HepG2 (cell line): ENCODE results near the gene C12orf43. TPM values are rescaled to one million over a fixed set of nuclear protein-coding genes. Genes with fewer than 3 reads are reported as not detected.

Experiments
- ATAC-seq: fragments of 200-7000 bp; cut with Tn5 transposase; 3 replicates; pipeline ENCODE4 v1.9.1; 2020; ENCODE audit warnings: mild to moderate bottlenecking, moderate library complexity
- BruUV-seq: library from RNA; stranded (reverse); fragments of 400-500 nt; replicated peaks from 2 replicates; lab custom pipeline; 2021; lab: Mats Ljungman, UMichigan
- CTCF ChIA-PET: fragments of 300-600 bp; formaldehyde crosslinking; extraction: SDS; loops from one replicate; lab custom pipeline; 2021; ENCODE audit warnings: low total read pairs, inconsistent platforms, low intra/inter-chr PET ratio; lab: Yijun Ruan, JAX
- POLR2A ChIA-PET: fragments of 350-600 bp; sonication (Branson Sonifier 250); formaldehyde crosslinking; loops from one replicate; lab custom pipeline; 2020; ENCODE audit warnings: antibody characterized with exemption, inconsistent platforms; lab: Yijun Ruan, JAX
- DNase-seq: peaks from one replicate; pipeline ENCODE4 v3.0.0-alpha.2; 2015; ENCODE audit warnings: low spot score
- FAIRE-seq: peaks from 3 replicates; lab custom pipeline; 2011; peaks lifted over from hg19 to GRCh38; lab: Jason Lieb, UNC
- H2AFZ ChIP-seq: one replicate; pipeline ENCODE4 v1.6.1; 2011; ENCODE audit warnings: low read length, inconsistent platforms
- H3K27ac ChIP-seq: fragments of 300-600 bp; 3 replicates; pipeline ENCODE4 v1.8.0; 2011; ENCODE audit warnings: mixed run types, mild to moderate bottlenecking, mixed read lengths, low read length, inconsistent platforms; ENCODE audit not compliant: insufficient read depth; ENCODE audit errors: extremely low read length
- H3K27me3 ChIP-seq, 2 experiments: fragments of 200-600 bp in 1 of 2; 2 replicates in 1 of 2; 3 replicates in 1 of 2; pipeline versions ENCODE4 v1.6.0 to v1.8.0; 2011; ENCODE audit warnings: low read length in 2 of 2, mild to moderate bottlenecking in 2 of 2, moderate library complexity in 2 of 2, inconsistent platforms in 1 of 2; ENCODE audit not compliant: insufficient read depth in 2 of 2, control insufficient read depth in 1 of 2
- H3K36me3 ChIP-seq, 2 experiments: fragments of 200-600 bp in 1 of 2; replicated peaks in 1 of 2; 2 replicates in 1 of 2; 3 replicates in 1 of 2; pipeline versions ENCODE4 v1.5.1 to v1.8.0; 2011; ENCODE audit warnings: low read length in 2 of 2, inconsistent platforms in 1 of 2; ENCODE audit not compliant: insufficient read depth in 2 of 2, control insufficient read depth in 1 of 2
- H3K4me1 ChIP-seq: 2 replicates; pipeline ENCODE4 v1.5.1; 2012; ENCODE audit warnings: low read length, inconsistent platforms; ENCODE audit not compliant: insufficient read depth
- H3K4me2 ChIP-seq: 2 replicates; pipeline ENCODE4 v1.6.0; 2011; ENCODE audit warnings: low read depth, low read length, inconsistent platforms
- H3K4me3 ChIP-seq, 3 experiments: fragments of 200-600 bp in 1 of 3; sonication (generic), shearing (Covaris generic) in 1 of 3; replicated peaks in 1 of 3; 2 replicates each; pipeline ENCODE4 v1.5.1; 2011 to 2016; ENCODE audit warnings: low read length in 3 of 3, inconsistent platforms in 2 of 3, low read depth in 2 of 3, mild to moderate bottlenecking in 2 of 3, control low read depth in 1 of 3, mixed read lengths in 1 of 3; ENCODE audit not compliant: insufficient read depth in 1 of 3
- H3K79me2 ChIP-seq: one replicate; pipeline ENCODE4 v1.6.1; 2011; ENCODE audit warnings: low read length, inconsistent platforms; ENCODE audit not compliant: insufficient read depth
- H3K9ac ChIP-seq: 2 replicates; pipeline ENCODE4 v1.6.0; 2011; ENCODE audit warnings: mild to moderate bottlenecking, low read depth, low read length, inconsistent platforms; ENCODE audit not compliant: insufficient read depth
- H3K9me3 ChIP-seq: 2 replicates; pipeline ENCODE4 v1.5.1; 2012; ENCODE audit warnings: mild to moderate bottlenecking, low read length
- H4K20me1 ChIP-seq: 2 replicates; pipeline ENCODE4 v1.6.0; 2011; ENCODE audit warnings: inconsistent platforms, mild to moderate bottlenecking, low read length, moderate library complexity; ENCODE audit not compliant: insufficient read depth
- PRDM15 ChIP-seq: sonication (generic); formaldehyde crosslinking; IDR thresholded peaks from 2 replicates; pipeline ENCODE4 v1.4.0; 2020; ENCODE audit warnings: missing genetic modification reagents
- TSC22D2 ChIP-seq: sonication (generic); formaldehyde crosslinking; IDR thresholded peaks from 2 replicates; pipeline ENCODE4 v1.5.1; 2020; ENCODE audit warnings: missing genetic modification reagents, mild to moderate bottlenecking, borderline replicate concordance
- ZKSCAN5 ChIP-seq: sonication (generic); formaldehyde crosslinking; IDR thresholded peaks from 2 replicates; pipeline ENCODE4 v1.5.1; 2020; ENCODE audit warnings: mild to moderate bottlenecking, missing genetic modification reagents
- WGBS: methylation state at CpG from one replicate; pipeline ENCODE4 v1.1.6; 2017; ENCODE audit warnings: low lambda C conversion rate; 5-methylcytosine and 5-hydroxymethylcytosine counted together
- in situ Hi-C: cut with HindIII; loops from 2 replicates; pipeline ENCODE4 v1.10.0; 2017; ENCODE audit warnings: low pct_unique_long_range_greater_than_20kb; ENCODE audit not compliant: extremely low pct_ligation_motif_present
- intact Hi-C: fragments of 100-400 bp; cut with micrococcal nuclease; formaldehyde crosslinking; loops from one replicate; pipeline ENCODE4 v1.10.0; 2022; ENCODE audit not compliant: unreplicated experiment
- polyA plus RNA-seq, 8 experiments: library from polyadenylated mRNA; depleted of rRNA in 3 of 8; stranded (reverse) in 7 of 8; unstranded in 1 of 8; fragments of >200 nt; fragmentation: Illumina TruSeq in 4 of 8; extraction: Trizol in 4 of 8; gene quantifications; 2 replicates each; pipeline versions ENCODE4 v1.2.1 to v1.2.3, GENCODE V29; 2011 to 2016; ENCODE audit warnings: low read depth in 4 of 8, missing spikeins in 1 of 8, mixed read lengths in 1 of 8; ENCODE audit not compliant: insufficient read depth in 1 of 8
- total RNA-seq, 5 experiments: library from RNA; depleted of rRNA; stranded (reverse); fragments of >200 nt; fragmentation: Illumina TruSeq; extraction: Trizol; gene quantifications; 2 replicates each; pipeline ENCODE4 v1.2.3, GENCODE V29; 2016; ENCODE audit warnings: low read depth in 1 of 5

Gene C12orf43
- total and polyA plus RNA-seq, 2 of the 13 experiments (the other 11 are each of a cell fraction or from before 2014, with no cell fraction given): 7.9 to 11.1 TPM

- ChIA-PET CTCF (no interaction called here), POLR2A (interaction anchor here (2.9 to 4.8 kb wide), 3 partner anchors 10 to 15 kb away, joined by 13 to 35 read pairs (median 15); partner anchors contain the start of gene HNF1A)
- peak; percentile 94 for TF ChIP-seq PRDM15
- TF ChIP-seq TSC22D2 (CRISPR knock-in tag): no peak
- TF ChIP-seq ZKSCAN5 (CRISPR knock-in tag): peak; percentile 72
Observed at GRCh38 chr12:120994589-120995337, 21.5 kb downstream of the C12orf43 start.

More at GRCh38 chr12:120994589-120995337, 21.5 kb downstream of the C12orf43 start:
- no peaks in the 10 kb centered on the region for H4K20me1 ChIP-seq
- H3K27ac ChIP-seq: no peak overlapping the region
- no peaks in the 10 kb centered on the region for H3K4me1 ChIP-seq
- intact Hi-C loops: no loop called here
- H3K27me3 ChIP-seq: no peaks in the 10 kb centered on the region
- no peaks in the 10 kb centered on the region for H3K9me3 ChIP-seq
- peaks cover 60 to 90% of the 10 kb centered on the region in 2 experiments for H3K36me3 ChIP-seq
- no peaks in the 10 kb centered on the region for H3K79me2 ChIP-seq
- no peak for FAIRE-seq
- in situ Hi-C loops: no loop called here
- no peak overlapping the region for H2AFZ ChIP-seq
- no peak for DNase-seq
- ATAC-seq: no peak
- no TSS peak for BruUV-seq
- H3K9ac ChIP-seq: no peak overlapping the region
- WGBS: 100% methylated on average over 2 of the region's 2 CpGs
- H3K4me2 ChIP-seq: no peak overlapping the region
- H3K4me3 ChIP-seq: no peak overlapping the region
